ENCODE results near the gene PTBP3. TPM values are rescaled to one million over a fixed set of nuclear protein-coding genes. Genes with fewer than 3 reads are reported as not detected.
A peak's percentile ranks its signal among the peaks of the same experiment; 100 is the strongest.

PTBP3 gene
- total RNA-seq, 1 experiment from 2014 or later = 23.2 TPM

- 0 out of 2 replicates have a peak overlapping the region, but pooled peaks have one; percentile 56 for H2AFZ ChIP-seq (ENCODE audit: low read length)
- peaks cover 18% of the 10 kb centered on the region for H4K20me1 ChIP-seq (ENCODE audit: low read length)
- ChIA-PET POLR2A (ENCODE audit: unreplicated experiment) (interaction anchor here (0.7 kb wide), 1 partner anchor 230 kb away, joined by 4 read pairs; no protein-coding TSS in a partner anchor), CTCF (interaction anchor here (0.6 kb wide), 2 partner anchors 179 to 432 kb away, joined by 3 read pairs; no protein-coding TSS in a partner anchor)
- intact Hi-C loops (cut with micrococcal nuclease) = loop anchor here (2.0 kb wide), 2 partner anchors 83 to 165 kb away; no protein-coding TSS in a partner anchor
- TSS peak; percentile 44 for BruUV-seq (replicated peaks)
- no peaks in the 10 kb centered on the region for H3K36me3 ChIP-seq (ENCODE audit: low read depth, low read length)
- peaks cover 18% of the 10 kb centered on the region for H3K4me1 ChIP-seq (ENCODE audit: insufficient read depth, low read length)
- TF ChIP-seq EZH2 (IDR thresholded peaks at IDR 0.05; ENCODE audit: low read length, unreplicated experiment) = no peak
- TF ChIP-seq EZH2phosphoT487 (IDR thresholded peaks at IDR 0.05; ENCODE audit: borderline replicate concordance, low read length) = no peak
- TF ChIP-seq CTCF (conservative IDR thresholded peaks at IDR 0.05; ENCODE audit: low read depth, low read length) = no peak
- no peaks in the 10 kb centered on the region for H3K9me3 ChIP-seq (ENCODE audit: low read length)
- peaks cover 59% of the 10 kb centered on the region for H3K79me2 ChIP-seq (ENCODE audit: low read length)
- no peaks in the 10 kb centered on the region for H3K9me2 ChIP-seq (replicated peaks; ENCODE audit: low read length)
- no peak for ATAC-seq
- DNase-seq = peak; percentile 10
- no peaks in the 10 kb centered on the region for H3F3A ChIP-seq (ENCODE audit: low read length, unreplicated experiment)
- no peaks in the 10 kb centered on the region for H3K27me3 ChIP-seq (ENCODE audit: low read length)
- H3K9ac ChIP-seq (ENCODE audit: low read length) = peak overlapping the region; percentile 89
- peak overlapping the region; percentile 78; the same call in 1 of the 2 replicates for H3K27ac ChIP-seq (ENCODE audit: low read length)
- peak overlapping the region; percentile 98 for H3K4me3 ChIP-seq (ENCODE audit: low read length)
- H3K4me2 ChIP-seq (ENCODE audit: low read length) = peak overlapping the region; percentile 88
Measured at GRCh38 chr9:112332214-112332613, 1.2 kb downstream of the PTBP3 start.

GRCh38 chr9:112331674-112331952, 1.8 kb downstream of the PTBP3 start:
- no peaks in the 10 kb centered on the region for H3K9me2 ChIP-seq (replicated peaks; ENCODE audit: low read length)
- H3K36me3 ChIP-seq (ENCODE audit: low read depth, low read length) = no peaks in the 10 kb centered on the region
- H3K4me1 ChIP-seq (ENCODE audit: insufficient read depth, low read length) = peaks cover 18% of the 10 kb centered on the region
- peak overlapping the region; percentile 89 for H3K9ac ChIP-seq (ENCODE audit: low read length)
- H3K4me2 ChIP-seq (ENCODE audit: low read length) = peak overlapping the region; percentile 88
- no peak overlapping the region for H2AFZ ChIP-seq (ENCODE audit: low read length)
- peaks cover 65% of the 10 kb centered on the region for H3K79me2 ChIP-seq (ENCODE audit: low read length)
- BruUV-seq (replicated peaks) = no TSS peak
- ChIA-PET CTCF (no interaction called here), POLR2A (ENCODE audit: unreplicated experiment) (no interaction called here)
- no peaks in the 10 kb centered on the region for H3F3A ChIP-seq (ENCODE audit: low read length, unreplicated experiment)
- no peak for ATAC-seq
- peak overlapping the region; percentile 98 for H3K4me3 ChIP-seq (ENCODE audit: low read length)
- peaks cover 18% of the 10 kb centered on the region for H4K20me1 ChIP-seq (ENCODE audit: low read length)
- intact Hi-C loops (cut with micrococcal nuclease) = no loop called here
- TF ChIP-seq EZH2 (IDR thresholded peaks at IDR 0.05; ENCODE audit: low read length, unreplicated experiment) = no peak
- TF ChIP-seq EZH2phosphoT487 (IDR thresholded peaks at IDR 0.05; ENCODE audit: borderline replicate concordance, low read length) = no peak
- no peak for TF ChIP-seq CTCF (conservative IDR thresholded peaks at IDR 0.05; ENCODE audit: low read depth, low read length)
- no peak overlapping the region for H3K27ac ChIP-seq (ENCODE audit: low read length)
- no peaks in the 10 kb centered on the region for H3K27me3 ChIP-seq (ENCODE audit: low read length)
- DNase-seq = peak; percentile 18
- no peaks in the 10 kb centered on the region for H3K9me3 ChIP-seq (ENCODE audit: low read length)

GRCh38 chr9:112328545-112328944, 4.9 kb downstream of the PTBP3 start:
- H3K4me2 ChIP-seq (ENCODE audit: low read length) = no peak overlapping the region
- ATAC-seq (no peak), DNase-seq (no peak)
- H3K9me2 ChIP-seq (replicated peaks; ENCODE audit: low read length) = no peaks in the 10 kb centered on the region
- no peaks in the 10 kb centered on the region for H3K27me3 ChIP-seq (ENCODE audit: low read length)
- peaks cover 18% of the 10 kb centered on the region for H4K20me1 ChIP-seq (ENCODE audit: low read length)
- TF ChIP-seq CTCF (conservative IDR thresholded peaks at IDR 0.05; ENCODE audit: low read depth, low read length) (no peak), EZH2 (IDR thresholded peaks at IDR 0.05; ENCODE audit: low read length, unreplicated experiment) (no peak), EZH2phosphoT487 (IDR thresholded peaks at IDR 0.05; ENCODE audit: borderline replicate concordance, low read length) (no peak)
- CTCF ChIA-PET = no interaction called here
- H3K27ac ChIP-seq (ENCODE audit: low read length) = no peak overlapping the region
- no peak overlapping the region for H2AFZ ChIP-seq (ENCODE audit: low read length)
- intact Hi-C loops (cut with micrococcal nuclease) = no loop called here
- H3K4me1 ChIP-seq (ENCODE audit: insufficient read depth, low read length) = peaks cover 13% of the 10 kb centered on the region
- no peaks in the 10 kb centered on the region for H3F3A ChIP-seq (ENCODE audit: low read length, unreplicated experiment)
- POLR2A ChIA-PET (ENCODE audit: unreplicated experiment) = no interaction called here
- 0 out of 2 replicates have a peak, but pooled peaks cover 3% of the 10 kb centered on the region for H3K36me3 ChIP-seq (ENCODE audit: low read depth, low read length)
- no peak overlapping the region for H3K4me3 ChIP-seq (ENCODE audit: low read length)
- no TSS peak for BruUV-seq (replicated peaks)
- peaks cover 95% of the 10 kb centered on the region for H3K79me2 ChIP-seq (ENCODE audit: low read length)
- no peaks in the 10 kb centered on the region for H3K9me3 ChIP-seq (ENCODE audit: low read length)
- no peak overlapping the region for H3K9ac ChIP-seq (ENCODE audit: low read length)

Data from PC-3 (cell line).